ENCODE results near the gene FAM185A.
"Not testable (repeated sequence)": the region's sequence is repeated elsewhere in the genome, so short reads cannot be mapped to it uniquely, and the experiment has no call there.

DNA sequence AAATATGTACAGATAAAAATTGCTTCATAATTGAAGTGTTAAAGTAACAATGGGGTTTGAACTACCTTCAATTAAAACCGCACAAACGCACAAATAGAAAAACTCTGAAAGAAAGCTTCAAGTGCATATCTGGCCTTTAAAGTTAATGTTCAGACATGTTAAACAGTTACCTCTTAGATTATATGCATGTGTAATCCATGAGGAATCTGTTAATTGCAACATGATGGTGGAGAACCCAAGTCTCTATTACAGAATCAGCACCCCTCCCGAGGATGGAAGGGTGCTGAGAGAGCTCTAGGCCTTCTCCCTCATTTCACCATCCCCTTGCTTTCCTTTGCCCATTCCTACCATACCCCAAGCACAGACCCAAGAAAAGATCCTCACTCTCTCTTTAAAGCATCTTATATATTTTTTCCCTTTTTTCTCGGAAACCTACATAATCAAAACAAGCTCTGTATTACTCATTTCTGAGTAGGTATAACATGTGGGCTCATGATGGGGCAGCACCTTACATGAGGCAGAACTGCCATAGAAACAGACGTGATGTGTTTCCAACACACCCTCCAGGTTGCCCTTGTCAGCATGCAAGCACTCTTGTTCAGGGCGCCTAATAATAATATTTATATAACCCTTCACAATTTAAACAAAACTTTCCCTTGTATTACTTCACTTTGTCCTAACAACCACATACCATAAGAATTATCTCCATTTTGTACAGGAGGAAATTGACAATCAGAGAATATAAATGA lies 33.9 kb upstream of the FAM185A start:
- not testable (repeated sequence) for TF ChIP-seq YY1 (IDR thresholded peaks at IDR 0.05; ENCODE audit: low read depth, low read length); POLR2AphosphoS5 (IDR thresholded peaks at IDR 0.05; ENCODE audit: low read depth, low read length); EZH2 (IDR thresholded peaks at IDR 0.05; ENCODE audit: low read depth, low read length, severe bottlenecking); HDAC6 (IDR thresholded peaks at IDR 0.05; ENCODE audit: low read depth, low read length); SIN3A (conservative IDR thresholded peaks at IDR 0.05 in 1 of 2, IDR thresholded peaks at IDR 0.05 in 1 of 2; ENCODE audit: low read depth in 1 of 2, low read length in 2 of 2)
- TF ChIP-seq, protein P1, sequence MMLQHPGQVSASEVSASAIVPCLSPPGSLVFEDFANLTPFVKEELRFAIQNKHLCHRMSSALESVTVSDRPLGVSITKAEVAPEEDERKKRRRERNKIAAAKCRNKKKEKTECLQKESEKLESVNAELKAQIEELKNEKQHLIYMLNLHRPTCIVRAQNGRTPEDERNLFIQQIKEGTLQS (IDR thresholded peaks at IDR 0.05; ENCODE audit: insufficient read depth, low read depth, low read length): not testable (repeated sequence)
- TF ChIP-seq, protein P2, sequence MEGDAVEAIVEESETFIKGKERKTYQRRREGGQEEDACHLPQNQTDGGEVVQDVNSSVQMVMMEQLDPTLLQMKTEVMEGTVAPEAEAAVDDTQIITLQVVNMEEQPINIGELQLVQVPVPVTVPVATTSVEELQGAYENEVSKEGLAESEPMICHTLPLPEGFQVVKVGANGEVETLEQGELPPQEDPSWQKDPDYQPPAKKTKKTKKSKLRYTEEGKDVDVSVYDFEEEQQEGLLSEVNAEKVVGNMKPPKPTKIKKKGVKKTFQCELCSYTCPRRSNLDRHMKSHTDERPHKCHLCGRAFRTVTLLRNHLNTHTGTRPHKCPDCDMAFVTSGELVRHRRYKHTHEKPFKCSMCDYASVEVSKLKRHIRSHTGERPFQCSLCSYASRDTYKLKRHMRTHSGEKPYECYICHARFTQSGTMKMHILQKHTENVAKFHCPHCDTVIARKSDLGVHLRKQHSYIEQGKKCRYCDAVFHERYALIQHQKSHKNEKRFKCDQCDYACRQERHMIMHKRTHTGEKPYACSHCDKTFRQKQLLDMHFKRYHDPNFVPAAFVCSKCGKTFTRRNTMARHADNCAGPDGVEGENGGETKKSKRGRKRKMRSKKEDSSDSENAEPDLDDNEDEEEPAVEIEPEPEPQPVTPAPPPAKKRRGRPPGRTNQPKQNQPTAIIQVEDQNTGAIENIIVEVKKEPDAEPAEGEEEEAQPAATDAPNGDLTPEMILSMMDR (IDR thresholded peaks at IDR 0.05; ENCODE audit: control extremely low read depth in 1 of 3, insufficient read depth in 1 of 3, low read depth in 1 of 3, low read length in 3 of 3): not testable (repeated sequence)

All from H1 (cell line).